Adipose tissue (tissue), 3 donors: ENCODE results near the gene COPRS. TPM values are rescaled to one million over a fixed set of nuclear protein-coding genes. Genes with fewer than 3 reads are reported as not detected.
"Not testable (repeated sequence)": the region's sequence is repeated elsewhere in the genome, so short reads cannot be mapped to it uniquely, and the experiment has no call there.

Experiments used
- H3K27ac ChIP-seq: one replicate; pipeline ENCODE4 v1.5.1; 2013; ENCODE audit warnings: low read depth, low read length
- WGBS, 3 donors: extraction: QIAGEN DNeasy Blood & Tissue Kit; methylation state at CpG; one replicate each; pipeline ENCODE4 v1.1.7; 2013; 5-methylcytosine and 5-hydroxymethylcytosine counted together
- polyA plus RNA-seq, 3 donors: library from polyadenylated mRNA; stranded (reverse); fragments of 200-250 nt; gene quantifications; one replicate each; pipeline ENCODE4 v1.2.3, GENCODE V29; 2013
- donor health status: healthy with polysubstance abuse.
- donor health status: Bipolar disorder and iron deficiency.
- donor health status: healthy.

COPRS gene
- polyA plus RNA-seq, 3 donors, result 27.4 to 60.9 (median 58.9) TPM

- H3K27ac ChIP-seq, result no peak overlapping the region
- 76 to 95% (median 86%) methylated on average over 2 of the region's 2 CpGs for WGBS, 3 donors
These were observed 4.4 kb downstream of the COPRS start for GRCh38 chr17:31854672-31855071.

GRCh38 chr17:31853911-31854470, 5.1 kb downstream of the COPRS start:
- no peak overlapping the region for H3K27ac ChIP-seq
- 88 to 90% (median 89%) methylated on average over 7 of the region's 7 CpGs for WGBS, 3 donors

GRCh38 chr17:31845291-31845690, 13.8 kb downstream of the COPRS start:
- no peak overlapping the region for H3K27ac ChIP-seq
- 34 to 59% (median 36%) methylated on average over 3 of the region's 3 CpGs for WGBS, 3 donors

GRCh38 chr17:31843070-31843745, 15.8 kb downstream of the COPRS start:
- H3K27ac ChIP-seq, result no peak overlapping the region
- WGBS, 3 donors, result 24 to 44% (median 37%) methylated on average over 8 of the region's 8 CpGs

- WGBS, 3 donors, result 10 to 19% (median 15%) methylated on average over 22 of the region's 22 CpGs
These were observed 16.6 kb downstream of the COPRS start for GRCh38 chr17:31842195-31843069.

GRCh38 chr17:31841850-31842194, 17.2 kb downstream of the COPRS start:
- no peak overlapping the region for H3K27ac ChIP-seq
- 49 to 66% (median 64%) methylated on average over 5 of the region's 5 CpGs for WGBS, 3 donors

More at GRCh38 chr17:31842195-31843069, 16.6 kb downstream of the COPRS start:
- no peak overlapping the region for H3K27ac ChIP-seq

GRCh38 chr17:31838636-31839225, 20.3 kb downstream of the COPRS start:
- H3K27ac ChIP-seq, result no peak overlapping the region
- 82 to 97% (median 93%) methylated on average over 5 of the region's 5 CpGs for WGBS, 3 donors

- 79 to 88% (median 88%) methylated on average over 4 of the region's 4 CpGs for WGBS, 3 donors
- H3K27ac ChIP-seq, result no peak overlapping the region
These were observed 23.1 kb downstream of the COPRS start for GRCh38 chr17:31835984-31836383.

GRCh38 chr17:31834448-31834847, 24.6 kb downstream of the COPRS start:
- no peak overlapping the region for H3K27ac ChIP-seq
- WGBS, 3 donors, result 53 to 76% (median 60%) methylated on average over 7 of the region's 7 CpGs

GRCh38 chr17:31832746-31833145, 26.3 kb downstream of the COPRS start:
- H3K27ac ChIP-seq, result no peak overlapping the region
- 84 to 94% (median 90%) methylated on average over 9 of the region's 9 CpGs for WGBS, 3 donors

GRCh38 chr17:31830971-31831858, 27.8 kb downstream of the COPRS start:
- WGBS, 3 donors, result 71 to 76% (median 74%) methylated on average over 12 of the region's 12 CpGs

GRCh38 chr17:31829649-31830048, 29.4 kb downstream of the COPRS start:
- H3K27ac ChIP-seq, result no peak overlapping the region
- 95 to 97% (median 95%) methylated on average over 3 of the region's 3 CpGs for WGBS, 3 donors

More at GRCh38 chr17:31830971-31831858, 27.8 kb downstream of the COPRS start:
- no peak overlapping the region for H3K27ac ChIP-seq

GRCh38 chr17:31828955-31829354, 30.1 kb downstream of the COPRS start:
- not testable (repeated sequence) for H3K27ac ChIP-seq
- 88 to 96% (median 94%) methylated on average over 4 of the region's 4 CpGs for WGBS, 3 donors

GRCh38 chr17:31825961-31826691, 32.9 kb downstream of the COPRS start:
- WGBS, 3 donors, result 57 to 73% (median 59%) methylated on average over 14 of the region's 14 CpGs

GRCh38 chr17:31824766-31825360, 34.2 kb downstream of the COPRS start:
- WGBS, 3 donors, result 53 to 78% (median 58%) methylated on average over 7 of the region's 7 CpGs
- H3K27ac ChIP-seq, result no peak overlapping the region

More at GRCh38 chr17:31825961-31826691, 32.9 kb downstream of the COPRS start:
- no peak overlapping the region for H3K27ac ChIP-seq

GRCh38 chr17:31823014-31823413, 36.0 kb downstream of the COPRS start:
- WGBS, 3 donors, result 66 to 78% (median 78%) methylated on average over 3 of the region's 3 CpGs
- no peak overlapping the region for H3K27ac ChIP-seq
